ENCODE data around the gene GARIN5A.

GRCh38 chr19:50437862-50438449, 38.7 kb downstream of the GARIN5A start:
- TF ChIP-seq, protein P1, sequence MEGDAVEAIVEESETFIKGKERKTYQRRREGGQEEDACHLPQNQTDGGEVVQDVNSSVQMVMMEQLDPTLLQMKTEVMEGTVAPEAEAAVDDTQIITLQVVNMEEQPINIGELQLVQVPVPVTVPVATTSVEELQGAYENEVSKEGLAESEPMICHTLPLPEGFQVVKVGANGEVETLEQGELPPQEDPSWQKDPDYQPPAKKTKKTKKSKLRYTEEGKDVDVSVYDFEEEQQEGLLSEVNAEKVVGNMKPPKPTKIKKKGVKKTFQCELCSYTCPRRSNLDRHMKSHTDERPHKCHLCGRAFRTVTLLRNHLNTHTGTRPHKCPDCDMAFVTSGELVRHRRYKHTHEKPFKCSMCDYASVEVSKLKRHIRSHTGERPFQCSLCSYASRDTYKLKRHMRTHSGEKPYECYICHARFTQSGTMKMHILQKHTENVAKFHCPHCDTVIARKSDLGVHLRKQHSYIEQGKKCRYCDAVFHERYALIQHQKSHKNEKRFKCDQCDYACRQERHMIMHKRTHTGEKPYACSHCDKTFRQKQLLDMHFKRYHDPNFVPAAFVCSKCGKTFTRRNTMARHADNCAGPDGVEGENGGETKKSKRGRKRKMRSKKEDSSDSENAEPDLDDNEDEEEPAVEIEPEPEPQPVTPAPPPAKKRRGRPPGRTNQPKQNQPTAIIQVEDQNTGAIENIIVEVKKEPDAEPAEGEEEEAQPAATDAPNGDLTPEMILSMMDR (IDR thresholded peaks at IDR 0.05), result no peak
- no peak for TF ChIP-seq POLR2A (IDR thresholded peaks at IDR 0.05)

Measured in adrenal gland (tissue), 5 donors.